OCI-LY7 (cell line): ENCODE results near the gene PHF12. TPM values are rescaled to one million over a fixed set of nuclear protein-coding genes. Genes with fewer than 3 reads are reported as not detected.

ENCODE experiments used
- BruUV-seq: library from RNA; stranded (reverse); fragments of 400-500 nt; replicated peaks from 2 replicates; lab custom pipeline; 2021; lab: Mats Ljungman, UMichigan
- CTCF ChIA-PET: fragments of 300-600 bp; sonication (Branson Sonifier 250); formaldehyde crosslinking; loops from one replicate; lab custom pipeline; 2022; ENCODE audit warnings: antibody characterized with exemption; ENCODE audit not compliant: unreplicated experiment; lab: Charles Lee
- POLR2A ChIA-PET: fragments of 300-600 bp; sonication (Branson Sonifier 250); formaldehyde crosslinking; loops from one replicate; lab custom pipeline; 2022; ENCODE audit warnings: antibody characterized with exemption; lab: Charles Lee
- DNase-seq: peaks from one replicate; pipeline ENCODE4 v3.0.0-alpha.2; 2015; ENCODE audit warnings: low spot score
- H2AFZ ChIP-seq: fragments of 200-600 bp; sonication (generic), shearing (Covaris generic); 2 replicates; pipeline ENCODE4 v1.6.1; 2014; ENCODE audit warnings: mild to moderate bottlenecking, antibody characterized with exemption, low read length, moderate library complexity
- H3K27ac ChIP-seq: fragments of 200-600 bp; sonication (generic); 2 replicates; pipeline ENCODE4 v1.5.1; 2014; ENCODE audit warnings: mixed run types, low read depth, mild to moderate bottlenecking, moderate library complexity, low read length, inconsistent platforms; ENCODE audit not compliant: poor library complexity, severe bottlenecking
- H3K36me3 ChIP-seq: fragments of 200-600 bp; sonication (generic); 2 replicates; pipeline ENCODE4 v1.6.1; 2014; ENCODE audit warnings: mild to moderate bottlenecking, antibody characterized with exemption, low read length, moderate library complexity, mixed read lengths; ENCODE audit not compliant: insufficient read depth
- H3K4me1 ChIP-seq: fragments of 200-600 bp; sonication (generic); 2 replicates; pipeline ENCODE4 v1.5.1; 2014; ENCODE audit warnings: mild to moderate bottlenecking, low read length; ENCODE audit not compliant: insufficient read depth, poor library complexity, severe bottlenecking
- H3K4me2 ChIP-seq: fragments of 200-600 bp; sonication (generic); 2 replicates; pipeline ENCODE4 v1.6.1; 2014; ENCODE audit warnings: mild to moderate bottlenecking, low read length
- H3K4me3 ChIP-seq: fragments of 200-600 bp; sonication (generic); 2 replicates; pipeline ENCODE4 v1.5.1; 2014; ENCODE audit warnings: mild to moderate bottlenecking, low read depth, low read length; ENCODE audit not compliant: poor library complexity, severe bottlenecking
- H3K79me2 ChIP-seq: fragments of 200-600 bp; sonication (generic); 2 replicates; pipeline ENCODE4 v1.6.1; 2016; ENCODE audit warnings: low read depth, mild to moderate bottlenecking, low read length, moderate library complexity, mixed read lengths; ENCODE audit not compliant: insufficient read depth
- H3K9me2 ChIP-seq: fragments of 200-600 bp; sonication (generic); 2 replicates; pipeline ENCODE4 v1.6.1; 2016; ENCODE audit warnings: mild to moderate bottlenecking, low read length, mixed read lengths; ENCODE audit not compliant: insufficient read depth
- H3K9me3 ChIP-seq: fragments of 200-600 bp; sonication (generic); 2 replicates; pipeline ENCODE4 v1.6.1; 2014; ENCODE audit warnings: mild to moderate bottlenecking, mixed run types, low read length, mixed read lengths
- H4K20me1 ChIP-seq: fragments of 200-600 bp; sonication (generic); 2 replicates; pipeline ENCODE4 v1.6.1; 2014; ENCODE audit warnings: mild to moderate bottlenecking, antibody characterized with exemption, low read length, moderate library complexity, mixed read lengths; ENCODE audit not compliant: insufficient read depth
- CTCF ChIP-seq: fragments of 200-600 bp; sonication (generic); conservative IDR thresholded peaks from 2 replicates; pipeline ENCODE4 v1.5.1; 2014; ENCODE audit warnings: mild to moderate bottlenecking, antibody characterized with exemption, low read length, moderate library complexity, mixed read lengths
- EZH2phosphoT487 ChIP-seq: fragments of 200-600 bp; sonication (generic); IDR thresholded peaks from 2 replicates; pipeline ENCODE4 v1.6.1; 2018; ENCODE audit warnings: low read depth, borderline replicate concordance, mild to moderate bottlenecking, mixed run types, antibody characterized with exemption, low read length, moderate library complexity, mixed read lengths
- intact Hi-C: fragments of 100-400 bp; cut with micrococcal nuclease; formaldehyde crosslinking; loops from one replicate; pipeline ENCODE4 v1.10.0; 2022; ENCODE audit not compliant: unreplicated experiment
- total RNA-seq, 2 experiments: library from RNA; depleted of rRNA in 1 of 2; stranded (reverse); fragments of >200 nt in 1 of 2; shearing (Covaris generic) in 1 of 2; gene quantifications; 2 replicates each; pipeline ENCODE4 v1.2.3, GENCODE V29; 2014 to 2022

The PHF12 gene
- total RNA-seq, 2 experiments from 2014 or later = 40.6 to 62.5 TPM

- no peak overlapping the region for H3K4me2 ChIP-seq
- no peaks in the 10 kb centered on the region for H3K36me3 ChIP-seq
- no peak overlapping the region for H2AFZ ChIP-seq
- no peak overlapping the region for H3K27ac ChIP-seq
- ChIA-PET POLR2A (interaction anchor here (0.6 kb wide), 1 partner anchor 142 kb away, joined by 3 read pairs; no protein-coding TSS in a partner anchor), CTCF (no interaction called here)
- DNase-seq = no peak
- H3K4me3 ChIP-seq = no peak overlapping the region
- no peaks in the 10 kb centered on the region for H3K9me2 ChIP-seq
- no peak for TF ChIP-seq CTCF
- no peak for TF ChIP-seq EZH2phosphoT487
- no peaks in the 10 kb centered on the region for H3K79me2 ChIP-seq
- intact Hi-C loops = no loop called here
- no peaks in the 10 kb centered on the region for H3K9me3 ChIP-seq
- no TSS peak for BruUV-seq
- H3K4me1 ChIP-seq = peaks cover 16% of the 10 kb centered on the region
- H4K20me1 ChIP-seq = no peaks in the 10 kb centered on the region
Measured at GRCh38 chr17:28977659-28978355, 26.5 kb upstream of the PHF12 start.

GRCh38 chr17:28975646-28976045, 24.3 kb upstream of the PHF12 start:
- Histone ChIP-seq H3K4me2 (no peak overlapping the region), H3K4me1 (no peaks in the 10 kb centered on the region), H3K4me3 (no peak overlapping the region), H3K79me2 (no peaks in the 10 kb centered on the region), H4K20me1 (no peaks in the 10 kb centered on the region), H3K9me3 (no peaks in the 10 kb centered on the region), H3K36me3 (no peaks in the 10 kb centered on the region), H2AFZ (no peak overlapping the region), H3K9me2 (no peaks in the 10 kb centered on the region), H3K27ac (no peak overlapping the region)
- no peak for TF ChIP-seq EZH2phosphoT487
- TF ChIP-seq CTCF = no peak
- DNase-seq = no peak
- no TSS peak for BruUV-seq
- ChIA-PET CTCF (no interaction called here), POLR2A (no interaction called here)
- intact Hi-C loops = no loop called here

GRCh38 chr17:28975031-28975430, 23.7 kb upstream of the PHF12 start:
- ChIA-PET POLR2A (no interaction called here), CTCF (no interaction called here)
- Histone ChIP-seq H3K4me2 (no peak overlapping the region), H3K4me1 (peaks cover 2% of the 10 kb centered on the region), H3K79me2 (no peaks in the 10 kb centered on the region), H3K9me2 (no peaks in the 10 kb centered on the region), H3K9me3 (no peaks in the 10 kb centered on the region), H3K27ac (no peak overlapping the region), H3K4me3 (no peak overlapping the region), H4K20me1 (no peaks in the 10 kb centered on the region), H2AFZ (no peak overlapping the region), H3K36me3 (no peaks in the 10 kb centered on the region)
- no TSS peak for BruUV-seq
- intact Hi-C loops = no loop called here
- no peak for DNase-seq
- TF ChIP-seq CTCF (no peak), EZH2phosphoT487 (no peak)
